Thoracic aorta (tissue), 2 donors: Measurements from ENCODE around the gene GPSM1. TPM values are rescaled to one million over a fixed set of nuclear protein-coding genes. Genes with fewer than 3 reads are reported as not detected.

Experiments
- ATAC-seq: fragments of 150-250 bp; one replicate; pipeline ENCODE4 v1.8.0; 2017; ENCODE audit warnings: low read depth; ENCODE audit not compliant: insufficient number of reproducible peaks, low FRiP score
- DNase-seq: peaks from one replicate; pipeline ENCODE4 v3.0.0-alpha.2; 2020; ENCODE audit warnings: low spot score
- H3K27ac ChIP-seq, 2 donors: fragments of 200-600 bp; sonication (generic); 1 replicate in 1 of 2; 2 replicates in 1 of 2; pipeline ENCODE4 v1.5.1; 2016; ENCODE audit warnings: mild to moderate bottlenecking in 2 of 2, moderate library complexity in 2 of 2
- H3K27me3 ChIP-seq: fragments of 200-600 bp; sonication (generic); replicated peaks from 2 replicates; pipeline ENCODE4 v1.6.0; 2016; ENCODE audit warnings: mild to moderate bottlenecking; ENCODE audit not compliant: insufficient read depth
- H3K36me3 ChIP-seq: fragments of 200-600 bp; sonication (generic); one replicate; pipeline ENCODE4 v1.5.1; 2016
- H3K4me1 ChIP-seq, 2 donors: fragments of 200-600 bp; sonication (generic); 1 replicate in 1 of 2; 2 replicates in 1 of 2; pipeline versions ENCODE4 v1.5.1 to v1.6.0; 2016; ENCODE audit warnings: low read depth in 2 of 2, mild to moderate bottlenecking in 1 of 2; ENCODE audit not compliant: control insufficient read depth in 1 of 2
- H3K4me3 ChIP-seq: fragments of 200-600 bp; sonication (generic); 2 replicates; pipeline ENCODE4 v1.5.1; 2016; ENCODE audit warnings: mild to moderate bottlenecking
- H3K9me3 ChIP-seq: fragments of 200-600 bp; sonication (generic); 2 replicates; pipeline ENCODE4 v1.5.1; 2016
- total RNA-seq, 2 donors: library from RNA; depleted of rRNA; stranded (reverse); fragments of >200 nt; gene quantifications; one replicate each; pipeline versions ENCODE4 v1.1.0 to v1.2.3, GENCODE V29; 2016
- TF ChIP-seq, protein P1 (sequence below): fragments of 200-600 bp; sonication (generic); IDR thresholded peaks from one replicate; pipeline ENCODE4 v1.5.1; 2019; ENCODE audit warnings: antibody characterized with exemption

The GPSM1 gene
- total RNA-seq, 2 donors from 2014 or later, result 29.2 to 33.6 TPM

DNA sequence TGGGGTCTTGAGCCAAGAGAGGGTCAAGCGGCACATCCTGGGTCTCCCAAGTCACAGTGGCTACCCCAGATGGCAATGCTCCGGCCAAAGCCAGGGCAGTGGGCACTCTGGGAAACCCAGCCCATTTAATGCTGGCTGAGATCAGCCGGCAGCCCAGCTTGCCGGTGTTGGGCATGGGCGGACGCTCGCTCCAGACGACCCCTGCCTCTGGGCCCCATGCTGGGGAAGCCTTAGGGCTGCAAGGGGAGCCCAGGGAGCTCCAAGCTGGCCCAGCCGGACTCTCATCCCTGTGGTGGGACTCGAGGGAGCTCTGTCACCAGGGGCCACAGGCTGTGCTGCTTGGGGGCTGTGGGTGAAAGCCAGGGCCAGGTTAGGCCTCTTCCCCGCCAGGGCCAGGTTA is 52.1 kb downstream of the GPSM1 start:
- TF ChIP-seq, protein P1, sequence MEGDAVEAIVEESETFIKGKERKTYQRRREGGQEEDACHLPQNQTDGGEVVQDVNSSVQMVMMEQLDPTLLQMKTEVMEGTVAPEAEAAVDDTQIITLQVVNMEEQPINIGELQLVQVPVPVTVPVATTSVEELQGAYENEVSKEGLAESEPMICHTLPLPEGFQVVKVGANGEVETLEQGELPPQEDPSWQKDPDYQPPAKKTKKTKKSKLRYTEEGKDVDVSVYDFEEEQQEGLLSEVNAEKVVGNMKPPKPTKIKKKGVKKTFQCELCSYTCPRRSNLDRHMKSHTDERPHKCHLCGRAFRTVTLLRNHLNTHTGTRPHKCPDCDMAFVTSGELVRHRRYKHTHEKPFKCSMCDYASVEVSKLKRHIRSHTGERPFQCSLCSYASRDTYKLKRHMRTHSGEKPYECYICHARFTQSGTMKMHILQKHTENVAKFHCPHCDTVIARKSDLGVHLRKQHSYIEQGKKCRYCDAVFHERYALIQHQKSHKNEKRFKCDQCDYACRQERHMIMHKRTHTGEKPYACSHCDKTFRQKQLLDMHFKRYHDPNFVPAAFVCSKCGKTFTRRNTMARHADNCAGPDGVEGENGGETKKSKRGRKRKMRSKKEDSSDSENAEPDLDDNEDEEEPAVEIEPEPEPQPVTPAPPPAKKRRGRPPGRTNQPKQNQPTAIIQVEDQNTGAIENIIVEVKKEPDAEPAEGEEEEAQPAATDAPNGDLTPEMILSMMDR, result no peak
- Histone ChIP-seq H3K36me3 (peaks cover 17% of the 10 kb centered on the region), H3K4me3 (no peak overlapping the region), H3K9me3 (no peaks in the 10 kb centered on the region), H3K4me1 (no peaks in the 10 kb centered on the region), H3K27ac (no peak overlapping the region), H3K27me3 (no peaks in the 10 kb centered on the region)
- DNase-seq (no peak), ATAC-seq (no peak)

DNA sequence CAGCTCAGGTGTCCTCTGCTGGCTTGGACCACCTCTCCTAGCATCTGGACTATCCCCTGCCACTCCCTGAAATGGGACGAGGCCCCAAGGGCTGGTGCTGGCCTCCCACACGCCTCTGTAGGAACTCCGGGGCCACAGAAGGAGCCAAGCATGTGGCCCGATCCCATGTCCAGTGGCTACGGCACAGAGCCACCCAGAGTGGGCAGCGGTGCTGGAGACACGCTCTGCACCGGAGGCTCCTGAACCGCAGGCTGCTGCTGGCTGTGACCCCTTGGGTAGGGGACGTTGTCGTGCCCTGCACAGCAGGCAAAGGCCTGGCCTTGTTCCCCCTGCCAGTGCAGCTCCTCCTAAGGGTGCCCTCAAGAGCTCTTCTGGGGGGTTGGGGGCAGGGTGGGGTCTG is 52.6 kb downstream of the GPSM1 start:
- Histone ChIP-seq H3K27ac (no peak overlapping the region), H3K4me3 (no peak overlapping the region), H3K9me3 (no peaks in the 10 kb centered on the region), H3K36me3 (peaks cover 17% of the 10 kb centered on the region), H3K27me3 (no peaks in the 10 kb centered on the region), H3K4me1 (no peaks in the 10 kb centered on the region)
- DNase-seq (no peak), ATAC-seq (no peak)
- TF ChIP-seq, protein P1, result no peak

DNA sequence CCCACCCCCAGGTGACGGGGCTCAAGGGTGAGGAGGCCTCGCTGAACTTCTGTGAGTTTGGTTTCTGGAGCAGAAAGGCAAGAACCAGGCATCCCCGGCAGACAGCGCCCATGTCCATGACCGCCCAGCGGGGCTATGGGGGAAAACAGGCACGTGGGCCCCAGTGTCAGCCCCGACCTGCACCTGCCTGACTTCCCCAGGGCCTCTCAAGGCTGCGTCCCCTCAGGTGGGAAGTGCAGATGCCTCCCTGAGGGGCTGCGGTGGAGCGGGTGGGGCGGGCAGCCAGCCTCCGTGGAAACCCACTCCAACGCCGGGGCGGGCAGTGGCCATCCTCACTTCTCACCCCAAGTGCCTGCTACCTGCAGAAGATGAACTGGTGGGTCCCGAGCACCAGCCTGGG is 53.0 kb downstream of the GPSM1 start:
- no peaks in the 10 kb centered on the region for H3K27me3 ChIP-seq
- TF ChIP-seq, protein P1, result no peak
- H3K4me3 ChIP-seq, result no peak overlapping the region
- no peak overlapping the region for H3K27ac ChIP-seq
- H3K36me3 ChIP-seq, result peaks cover 17% of the 10 kb centered on the region
- H3K9me3 ChIP-seq, result no peaks in the 10 kb centered on the region
- H3K4me1 ChIP-seq, result no peaks in the 10 kb centered on the region
- DNase-seq (no peak), ATAC-seq (no peak)

DNA sequence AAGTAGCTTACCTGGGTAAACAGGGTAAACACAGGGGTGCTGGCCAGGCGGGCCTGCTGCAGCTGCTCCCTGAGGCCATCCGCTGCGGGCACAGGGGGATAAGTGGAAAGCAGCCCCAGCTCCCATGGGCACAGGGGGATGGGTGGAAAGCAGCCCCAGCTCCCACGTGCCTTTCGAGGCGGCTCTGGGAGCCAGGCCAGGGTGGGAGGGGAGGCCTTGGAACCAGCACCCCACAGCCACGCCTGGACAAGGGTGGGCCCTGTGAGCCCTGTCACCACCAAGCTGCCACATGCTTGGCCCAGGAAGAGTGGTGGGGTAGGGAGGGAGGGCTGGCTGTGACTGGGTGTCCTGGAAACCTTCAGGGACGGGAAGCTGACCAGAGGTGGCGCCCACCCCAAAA is 54.0 kb downstream of the GPSM1 start:
- Histone ChIP-seq H3K27ac (no peak overlapping the region), H3K4me1 (no peaks in the 10 kb centered on the region), H3K9me3 (no peaks in the 10 kb centered on the region), H3K27me3 (no peaks in the 10 kb centered on the region), H3K4me3 (no peak overlapping the region), H3K36me3 (peaks cover 17% of the 10 kb centered on the region)
- TF ChIP-seq, protein P1, result no peak
- DNase-seq (no peak), ATAC-seq (no peak)

DNA sequence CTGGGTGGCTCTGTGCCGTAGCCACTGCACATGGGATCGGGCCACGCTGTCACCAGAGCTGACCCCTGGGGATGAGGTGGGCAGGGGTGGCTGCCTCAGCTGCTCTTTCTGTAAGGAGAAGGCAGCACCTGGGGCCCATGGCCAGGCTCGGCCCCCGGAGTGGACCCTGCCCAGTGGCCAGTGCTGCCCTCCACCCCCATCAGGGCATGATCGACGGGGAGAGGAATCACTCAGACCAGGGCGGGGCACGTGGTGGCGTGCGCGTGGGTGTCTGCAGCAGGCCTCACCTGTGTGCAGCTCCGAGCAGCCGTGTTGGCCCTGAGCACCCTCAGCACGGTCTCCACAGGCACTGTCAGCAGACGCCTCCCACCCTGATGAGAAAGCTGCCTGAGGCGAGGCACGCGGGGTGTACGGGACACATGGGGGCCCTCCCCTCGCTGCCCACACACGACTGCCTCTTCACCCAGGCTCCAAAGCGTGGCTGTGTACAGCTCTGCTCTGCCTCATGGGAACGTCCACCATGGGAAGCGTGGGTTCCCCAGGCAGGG is 54.7 kb downstream of the GPSM1 start:
- TF ChIP-seq, protein P1, result no peak
- Histone ChIP-seq H3K9me3 (no peaks in the 10 kb centered on the region), H3K27me3 (no peaks in the 10 kb centered on the region), H3K4me1 (no peaks in the 10 kb centered on the region), H3K27ac (no peak overlapping the region), H3K36me3 (peaks cover 21% of the 10 kb centered on the region), H3K4me3 (no peak overlapping the region)
- ATAC-seq (no peak), DNase-seq (no peak)
